NCI-H345 treated with DMSO at 0.1 percent for 48 hours (cell line): Measurements from ENCODE around the gene MSANTD1.

Experiments used
- DNase-seq: peaks from one replicate; lab custom pipeline; 2025; ENCODE audit not compliant: unreplicated experiment; lab: John Stamatoyannopoulos, UW

Gene MSANTD1

DNA sequence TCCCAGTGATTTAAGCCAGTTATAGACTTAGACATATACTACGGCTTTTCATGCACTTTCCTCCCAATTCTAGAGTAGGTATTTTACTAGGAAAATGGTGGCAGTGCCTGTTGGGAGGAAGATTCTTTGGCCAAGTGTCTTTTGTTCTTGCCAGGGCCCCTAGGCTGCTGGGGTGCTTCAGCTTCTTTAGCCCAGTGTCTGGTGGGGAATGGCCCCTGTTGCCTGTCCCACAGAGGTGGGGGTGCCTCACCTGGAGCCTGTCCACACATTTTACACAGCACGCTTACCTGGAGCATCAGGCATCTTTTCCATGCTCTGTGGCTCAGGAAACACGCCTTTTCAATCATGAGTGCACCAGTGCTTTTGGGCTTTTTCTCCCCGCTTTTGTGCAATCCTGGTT, 33.2 kb upstream of the MSANTD1 start:
- DNase-seq, result no peak

DNA sequence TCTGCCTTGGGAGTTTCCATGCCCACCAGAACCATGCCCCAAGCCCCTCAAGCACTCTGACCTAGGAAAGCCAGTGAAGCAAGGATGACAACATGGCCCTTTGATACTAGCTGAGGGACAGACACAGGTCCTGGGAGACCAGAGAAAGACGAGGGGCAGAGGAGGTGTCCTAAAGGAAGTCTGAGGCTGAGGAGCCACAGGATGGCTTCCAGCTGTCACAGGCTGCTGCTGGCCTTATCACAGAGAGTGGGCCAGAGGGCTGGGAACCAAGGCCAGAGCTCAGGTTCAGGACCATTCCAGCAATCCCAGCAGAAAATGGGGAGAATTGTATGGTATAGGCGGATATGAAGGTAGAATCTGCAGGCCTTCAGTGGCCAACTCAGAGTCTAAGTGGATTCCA, 31.7 kb upstream of the MSANTD1 start:
- DNase-seq, result no peak

DNA sequence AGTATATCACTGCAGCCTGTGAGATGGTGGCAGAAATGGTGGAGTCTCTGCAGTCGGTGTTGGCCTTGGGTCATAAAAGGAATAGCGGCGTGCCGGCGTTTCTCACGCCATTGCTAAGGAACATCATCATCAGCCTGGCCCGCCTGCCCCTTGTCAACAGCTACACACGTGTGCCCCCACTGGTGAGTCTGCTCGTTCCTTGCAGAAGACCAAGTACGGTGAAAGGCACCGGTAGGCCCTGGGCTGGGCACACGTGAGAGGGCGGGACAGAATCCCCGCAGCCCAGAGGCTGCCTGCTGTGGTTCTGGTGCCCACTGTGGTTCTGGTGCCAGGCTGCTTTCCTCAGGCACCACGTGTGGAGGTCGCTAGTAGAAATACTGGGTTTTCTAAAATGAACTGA, 31.2 kb upstream of the MSANTD1 start:
- DNase-seq, result no peak

DNA sequence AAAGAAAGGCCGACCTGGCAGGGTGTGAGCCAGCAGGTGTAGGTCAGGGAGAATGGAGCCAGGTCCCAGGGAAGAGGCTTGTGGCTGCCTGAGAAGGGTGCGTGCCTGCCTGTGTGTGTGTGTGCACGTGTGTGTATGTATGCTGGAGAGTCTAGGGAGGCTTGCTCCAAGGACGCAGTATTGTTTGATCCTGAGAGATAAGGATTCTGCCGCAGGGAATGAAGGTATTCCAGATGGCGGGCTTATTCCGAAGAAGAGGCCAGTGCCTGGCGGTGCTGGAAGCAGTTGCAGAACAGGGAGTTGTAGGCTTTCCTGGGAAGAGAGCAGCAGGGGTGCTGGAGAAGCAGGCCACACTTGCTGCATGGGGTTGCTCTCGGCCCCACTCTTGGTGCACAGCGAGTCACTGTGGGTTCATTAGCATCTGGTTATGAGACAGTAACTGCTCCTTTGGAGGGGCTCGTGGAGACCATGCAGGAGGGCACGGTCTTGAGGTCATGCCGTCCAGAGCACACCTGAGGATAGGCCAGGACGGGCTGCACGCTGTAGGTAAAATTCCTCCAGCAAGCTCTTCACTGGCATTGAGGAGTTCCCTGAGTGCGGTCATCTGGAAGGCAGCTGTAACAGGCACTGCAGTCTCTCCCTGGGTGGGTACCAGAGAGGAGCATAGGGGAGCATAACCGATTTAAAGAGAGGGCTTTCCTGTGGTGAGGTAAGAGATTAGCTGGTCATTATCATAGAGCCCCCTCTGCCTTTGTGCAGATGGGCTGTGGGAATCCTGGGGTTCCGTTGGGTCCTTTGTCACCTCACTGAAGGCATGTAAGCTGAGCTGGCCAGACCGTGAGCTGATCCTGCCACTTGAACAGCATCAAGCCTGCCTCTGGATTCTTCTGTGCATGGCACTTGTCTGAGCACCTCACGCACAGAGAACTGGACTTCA, 29.9 kb upstream of the MSANTD1 start:
- no peak for DNase-seq

DNA sequence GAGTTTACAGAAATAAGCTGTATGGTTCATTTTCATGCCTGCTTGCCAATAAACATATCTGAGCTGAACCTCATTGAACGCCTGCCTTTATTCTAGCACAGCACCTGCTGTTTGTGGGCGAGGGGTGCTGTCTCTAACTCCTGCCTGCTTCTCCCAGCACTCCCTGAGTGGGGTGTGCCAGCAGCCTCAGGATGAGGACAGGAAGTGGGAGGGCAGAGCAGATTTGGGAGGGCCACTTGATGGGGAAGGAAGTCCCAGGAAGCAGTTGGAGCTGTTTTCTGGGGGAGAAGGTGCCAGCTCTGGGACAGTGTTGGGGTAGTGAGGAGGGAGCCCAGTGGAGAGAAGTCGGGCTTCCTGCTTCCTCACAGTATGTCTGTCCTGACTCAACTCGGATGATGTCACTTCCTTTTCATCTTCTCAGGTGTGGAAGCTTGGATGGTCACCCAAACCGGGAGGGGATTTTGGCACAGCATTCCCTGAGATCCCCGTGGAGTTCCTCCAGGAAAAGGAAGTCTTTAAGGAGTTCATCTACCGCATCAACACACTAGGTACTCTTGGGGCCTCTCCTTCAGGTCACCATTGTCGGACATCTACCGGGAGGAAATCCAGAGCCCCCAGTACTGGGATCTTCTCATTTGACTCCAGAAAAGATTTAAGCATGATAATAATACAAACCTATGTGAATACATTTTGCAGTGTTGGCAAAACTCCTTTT, 29.0 kb upstream of the MSANTD1 start:
- no peak for DNase-seq

DNA sequence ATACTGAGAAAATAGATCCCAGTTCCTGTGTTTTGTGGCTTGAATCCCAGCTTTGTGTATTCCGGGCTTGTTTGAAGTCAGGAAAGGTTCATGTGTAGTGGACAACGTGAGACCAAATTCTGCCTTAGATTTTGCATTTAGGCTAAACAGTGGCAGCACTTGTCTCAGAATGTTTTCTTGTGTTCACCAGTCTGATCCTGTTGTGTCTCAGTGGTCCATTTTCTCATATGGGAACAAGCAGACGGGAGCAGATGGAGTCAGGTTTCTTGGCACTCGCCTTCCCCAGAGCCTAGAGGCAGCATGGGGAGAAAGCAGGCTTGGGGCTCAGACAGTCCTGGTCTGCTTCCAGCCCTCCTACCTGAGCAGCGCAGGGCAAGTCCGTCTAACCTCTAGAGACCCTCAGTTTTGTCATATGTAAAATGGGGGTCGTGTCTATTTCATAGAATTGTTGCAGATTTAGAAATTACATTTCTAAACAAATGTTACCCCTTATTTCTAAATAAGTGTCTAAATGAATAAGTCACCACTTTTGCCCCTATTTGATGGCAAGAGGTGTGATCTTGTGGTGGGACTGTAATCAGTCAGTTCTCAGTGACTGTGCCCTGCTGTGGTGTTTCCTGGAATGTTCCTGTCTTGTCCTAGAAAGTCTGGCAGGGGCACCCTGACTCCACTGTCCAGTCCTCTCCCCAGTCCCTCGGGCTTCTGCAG, 28.3 kb upstream of the MSANTD1 start:
- no peak for DNase-seq

DNA sequence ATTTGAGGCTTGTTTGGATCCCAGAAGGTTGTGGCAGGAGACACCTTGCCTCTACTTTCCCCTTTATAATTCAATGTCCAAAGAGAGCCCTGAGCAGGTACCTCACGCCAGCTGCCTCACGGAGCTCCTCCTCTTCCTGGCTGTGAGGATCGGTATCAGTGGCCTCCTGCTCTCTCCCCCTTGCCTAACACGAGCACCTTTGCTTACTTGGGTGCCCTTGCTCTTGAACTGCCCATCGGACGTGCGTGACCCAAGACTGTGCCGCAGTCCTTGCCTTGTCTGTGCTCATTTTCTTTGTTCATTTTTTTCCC, 27.8 kb upstream of the MSANTD1 start:
- no peak for DNase-seq

DNA sequence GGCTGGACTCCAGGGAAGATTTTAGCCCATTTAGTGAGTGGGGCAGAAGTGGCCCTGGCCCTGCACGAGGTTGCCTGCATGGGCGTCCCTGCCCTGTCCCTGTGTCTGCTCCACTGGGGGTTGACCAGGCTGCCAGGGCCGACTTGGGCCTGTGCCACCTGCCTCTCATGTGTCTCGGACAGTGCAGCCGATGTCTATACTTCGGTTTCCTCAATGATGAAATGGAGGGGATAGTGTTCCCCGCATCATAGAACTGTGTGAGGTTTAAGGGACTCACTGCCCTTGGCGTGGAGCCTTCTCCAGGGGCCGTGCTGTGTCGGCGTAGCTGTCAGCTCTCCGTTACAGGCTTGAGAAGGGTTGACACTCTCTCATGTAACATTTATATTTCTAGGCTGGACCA, 27.0 kb upstream of the MSANTD1 start:
- no peak for DNase-seq

DNA sequence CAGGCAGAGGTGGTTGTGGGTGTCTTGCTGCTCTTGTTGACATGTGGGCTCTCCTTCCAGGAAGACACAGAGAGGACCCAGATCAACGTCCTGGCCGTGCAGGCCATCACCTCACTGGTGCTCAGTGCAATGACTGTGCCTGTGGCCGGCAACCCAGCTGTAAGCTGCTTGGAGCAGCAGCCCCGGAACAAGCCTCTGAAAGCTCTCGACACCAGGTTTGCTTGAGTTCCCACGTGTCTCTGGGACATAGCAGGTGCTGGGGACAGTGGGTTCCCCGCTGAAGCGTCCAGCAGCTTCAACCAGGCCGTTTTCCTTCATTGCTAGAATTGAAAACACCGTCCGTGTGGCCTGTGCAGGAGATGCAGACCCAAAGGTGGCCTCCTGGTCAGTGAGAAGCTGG, 25.6 kb upstream of the MSANTD1 start:
- DNase-seq, result no peak

DNA sequence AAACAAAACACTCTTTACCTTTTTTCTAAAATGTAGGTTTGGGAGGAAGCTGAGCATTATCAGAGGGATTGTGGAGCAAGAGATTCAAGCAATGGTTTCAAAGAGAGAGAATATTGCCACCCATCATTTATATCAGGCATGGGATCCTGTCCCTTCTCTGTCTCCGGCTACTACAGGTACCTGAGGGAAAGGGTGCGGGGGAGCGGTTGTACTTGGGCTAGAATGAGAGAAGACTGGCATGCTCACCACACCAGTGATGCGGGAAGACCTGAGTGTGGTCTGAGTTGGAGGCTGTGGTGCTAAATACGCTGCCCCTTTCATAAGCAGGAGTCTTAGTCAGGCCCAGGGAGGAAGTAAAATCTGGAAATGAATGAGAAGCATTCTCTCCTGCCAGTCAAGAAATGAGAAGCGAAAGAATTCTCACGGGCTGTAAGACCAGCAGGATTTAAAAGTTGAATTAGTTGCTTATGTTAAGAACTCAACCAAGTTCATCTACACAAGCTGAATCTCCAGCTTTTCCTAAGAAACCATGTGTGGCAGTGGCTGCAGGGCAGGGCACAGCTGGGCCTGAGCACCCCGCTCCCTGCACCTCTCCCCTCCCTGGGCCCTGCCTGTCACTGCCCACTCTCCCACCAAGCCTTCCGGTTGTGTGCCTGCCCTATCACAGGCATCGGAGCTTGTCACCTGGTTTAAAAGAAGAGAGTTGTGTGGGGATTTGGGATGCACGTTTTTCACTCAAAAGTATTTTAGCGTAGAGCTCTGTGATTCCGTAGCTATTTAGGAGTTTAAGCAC, 24.8 kb upstream of the MSANTD1 start:
- no peak for DNase-seq

DNA sequence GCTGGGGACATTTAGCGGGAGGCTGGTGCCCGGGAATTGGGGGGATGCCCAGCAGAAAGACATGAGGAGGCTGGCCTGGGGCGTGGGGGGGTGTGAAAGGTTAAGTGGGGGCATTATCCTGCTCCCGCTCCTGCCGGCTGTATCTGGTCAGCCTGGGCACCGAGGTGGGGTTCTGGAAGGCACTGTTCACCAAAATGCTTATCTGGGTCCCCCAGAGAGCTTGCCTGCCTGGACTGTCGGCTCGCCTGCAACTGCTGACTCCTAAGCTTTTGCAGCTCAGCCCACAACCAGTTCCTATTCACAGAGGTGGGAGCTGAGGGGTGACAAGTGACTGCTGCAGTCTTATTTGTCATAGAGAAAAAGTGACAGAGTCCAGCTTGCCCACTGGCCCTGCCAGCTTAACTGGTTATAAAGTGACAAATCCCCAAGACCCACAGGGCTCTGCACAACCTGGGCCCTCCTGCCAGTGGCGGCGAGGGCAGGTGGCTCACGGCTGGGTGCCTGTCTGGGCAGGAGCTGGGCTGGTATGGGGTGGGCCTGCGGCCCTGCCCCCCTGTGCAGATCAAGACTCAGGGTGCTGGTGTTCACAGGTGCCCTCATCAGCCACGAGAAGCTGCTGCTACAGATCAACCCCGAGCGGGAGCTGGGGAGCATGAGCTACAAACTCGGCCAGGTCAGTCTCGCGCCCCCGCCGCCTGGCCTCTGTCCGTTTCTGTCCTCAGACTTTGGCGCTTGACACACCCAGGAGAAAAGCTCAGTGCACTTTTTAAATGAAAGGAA, 23.7 kb upstream of the MSANTD1 start:
- no peak for DNase-seq

DNA sequence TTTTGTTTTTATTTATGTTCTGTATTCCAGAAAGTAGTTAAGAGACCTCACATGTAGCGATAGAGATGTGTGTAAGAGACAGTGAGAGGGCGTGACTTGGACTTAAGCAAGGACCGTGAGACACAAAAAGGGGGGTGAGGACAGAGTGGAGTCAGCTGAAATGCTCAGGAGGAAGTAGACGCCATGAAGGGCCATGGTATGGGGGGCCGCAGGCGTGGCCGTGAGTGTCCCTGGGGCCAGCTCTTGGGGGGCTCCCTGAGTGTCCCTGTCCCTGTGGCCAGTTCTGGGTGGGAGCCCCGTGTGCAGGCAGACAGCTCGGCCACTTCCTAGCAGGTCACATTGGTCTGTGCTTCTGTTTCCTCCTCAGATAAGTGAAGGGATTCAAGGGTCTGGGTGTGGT, 23.0 kb upstream of the MSANTD1 start:
- DNase-seq, result no peak

DNA sequence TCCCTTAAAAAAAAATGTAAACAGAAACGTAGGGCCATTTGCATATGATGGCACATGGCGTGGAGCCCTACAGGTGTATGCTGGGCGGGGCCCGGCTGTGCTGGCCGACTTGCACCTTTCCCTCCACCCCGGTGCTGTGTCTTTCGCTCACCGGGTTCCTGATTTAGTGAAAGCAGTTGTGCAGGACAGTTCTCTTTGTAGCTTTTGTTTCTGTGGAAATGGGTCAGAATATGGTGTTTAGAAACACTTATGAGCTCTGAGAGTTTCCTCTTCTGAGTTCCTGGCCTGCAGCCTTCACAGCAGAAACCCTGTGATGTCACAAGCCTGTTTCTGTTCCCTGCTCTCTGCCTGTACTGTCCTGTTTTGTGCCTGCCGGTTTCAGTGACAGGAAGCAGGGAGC, 22.5 kb upstream of the MSANTD1 start:
- no peak for DNase-seq

DNA sequence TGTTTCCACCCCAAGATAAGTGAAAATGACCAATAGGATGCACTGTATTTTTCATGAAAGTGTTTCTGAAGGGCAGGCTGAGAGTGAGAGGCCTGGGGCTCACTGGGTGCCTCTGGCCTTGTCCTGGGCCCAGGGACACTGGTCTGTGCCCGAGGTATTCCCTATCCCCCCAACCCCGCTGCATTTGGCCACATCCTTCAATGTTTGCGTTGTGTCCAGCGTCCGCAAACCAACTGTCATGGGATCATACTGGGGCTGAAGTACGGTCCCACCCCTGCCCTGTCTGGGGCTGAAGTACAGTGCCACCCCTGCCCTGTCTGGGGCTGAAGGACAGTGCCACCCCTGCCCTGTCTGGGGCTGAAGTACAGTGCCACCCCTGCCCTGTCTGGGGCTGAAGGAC, 22.0 kb upstream of the MSANTD1 start:
- DNase-seq, result no peak

DNA sequence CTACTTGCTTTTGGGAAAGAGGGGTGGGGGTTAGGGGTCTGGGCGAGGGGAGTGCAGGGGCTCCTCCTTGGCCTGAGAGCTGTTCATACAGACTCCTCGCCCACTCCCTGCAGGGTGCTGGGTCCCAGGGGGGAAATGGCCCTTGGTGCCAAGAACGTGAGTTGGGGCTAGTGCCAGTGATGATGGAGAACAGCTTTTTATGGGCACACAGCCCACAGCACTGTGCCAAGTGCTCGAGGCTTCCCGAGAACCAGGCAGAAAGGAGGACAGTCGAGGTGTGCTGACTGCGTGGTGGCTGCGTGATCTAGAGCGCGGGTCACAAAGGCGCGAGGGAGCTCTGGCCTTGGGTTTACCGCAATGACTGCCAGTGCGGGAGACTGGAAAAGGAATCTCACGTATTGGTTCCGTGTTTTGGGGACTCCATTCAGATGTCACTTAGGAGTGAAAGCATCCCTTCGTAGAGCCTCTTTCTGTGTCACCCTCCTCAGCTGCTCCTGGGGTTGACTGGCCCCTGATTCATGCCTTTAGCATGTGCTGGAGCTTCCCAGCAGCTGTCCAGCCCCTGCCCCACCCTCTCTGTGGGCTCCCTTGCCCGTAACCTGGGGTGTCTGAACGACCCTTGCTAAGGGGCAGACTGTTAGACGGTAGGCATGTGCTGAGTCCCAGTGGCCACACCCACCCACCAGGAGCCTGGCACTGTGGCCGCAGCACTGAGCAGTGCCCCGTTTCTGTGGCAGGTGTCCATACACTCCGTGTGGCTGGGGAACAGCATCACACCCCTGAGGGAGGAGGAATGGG, 20.9 kb upstream of the MSANTD1 start:
- no peak for DNase-seq

DNA sequence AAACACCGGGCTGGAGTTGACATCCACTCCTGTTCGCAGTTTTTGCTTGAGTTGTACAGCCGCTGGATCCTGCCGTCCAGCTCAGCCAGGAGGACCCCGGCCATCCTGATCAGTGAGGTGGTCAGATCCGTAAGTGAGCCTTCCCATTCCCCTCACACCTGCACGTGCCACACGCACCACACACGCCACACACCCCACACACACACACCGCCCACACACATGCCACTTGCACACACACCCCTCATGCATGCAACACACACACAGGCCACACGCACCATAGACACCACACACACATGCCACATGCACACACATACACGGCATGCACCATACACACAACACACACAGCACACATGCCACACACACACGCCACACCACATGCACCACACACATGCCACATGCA, 20.1 kb upstream of the MSANTD1 start:
- DNase-seq, result no peak

DNA sequence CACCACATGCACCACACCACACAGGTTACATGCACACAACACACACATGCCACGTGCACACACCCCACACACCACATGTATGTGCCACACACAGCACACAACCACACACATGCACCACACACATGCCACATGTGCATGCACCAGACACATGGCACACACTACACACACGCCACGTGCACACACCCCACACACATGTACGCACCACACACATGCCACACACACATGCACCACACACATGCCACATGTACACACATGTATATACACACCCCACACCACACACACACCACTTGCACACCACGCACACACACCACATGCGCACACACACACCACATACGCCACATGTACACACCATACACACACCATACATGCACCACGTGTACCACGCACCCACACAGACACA, 19.6 kb upstream of the MSANTD1 start:
- DNase-seq, result no peak

DNA sequence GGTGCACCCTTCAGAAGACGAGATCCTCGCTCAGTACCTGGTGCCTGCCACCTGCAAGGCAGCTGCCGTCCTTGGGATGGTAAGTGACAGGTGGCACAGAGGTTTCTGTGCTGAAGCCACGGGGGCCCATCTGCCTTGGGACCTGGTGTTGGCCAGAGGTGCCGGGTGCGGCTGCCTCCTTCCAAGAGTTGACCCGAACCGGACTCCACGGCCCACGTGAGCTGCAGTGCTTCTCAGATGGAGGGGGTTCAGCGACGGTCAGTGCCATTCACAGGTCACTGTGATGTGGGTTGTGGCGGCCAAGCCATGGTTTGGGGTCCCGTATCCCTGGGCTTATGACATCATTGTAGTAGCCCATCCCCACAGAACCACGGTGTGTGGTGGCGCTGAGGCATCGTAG, 19.0 kb upstream of the MSANTD1 start:
- no peak for DNase-seq

DNA sequence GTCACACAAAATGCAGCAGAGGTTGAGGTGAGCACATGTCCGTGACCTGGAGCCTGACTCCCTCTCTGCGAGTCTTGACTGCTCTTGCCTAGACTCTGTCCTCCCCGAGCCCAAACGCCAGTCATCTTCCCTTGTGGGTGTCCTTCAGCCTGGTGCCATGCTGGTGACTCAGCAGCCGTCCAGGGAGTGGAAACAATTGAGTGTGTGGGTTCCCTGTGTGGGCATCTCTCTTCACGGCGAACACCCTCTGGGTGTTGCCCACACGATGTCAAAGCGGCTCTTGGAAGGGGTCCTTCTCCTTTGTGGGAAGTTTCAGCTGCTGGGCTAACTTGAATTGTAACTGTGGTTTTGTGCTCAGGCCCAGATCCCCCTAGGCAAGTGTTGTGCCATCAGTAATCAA, 17.5 kb upstream of the MSANTD1 start:
- DNase-seq, result no peak

DNA sequence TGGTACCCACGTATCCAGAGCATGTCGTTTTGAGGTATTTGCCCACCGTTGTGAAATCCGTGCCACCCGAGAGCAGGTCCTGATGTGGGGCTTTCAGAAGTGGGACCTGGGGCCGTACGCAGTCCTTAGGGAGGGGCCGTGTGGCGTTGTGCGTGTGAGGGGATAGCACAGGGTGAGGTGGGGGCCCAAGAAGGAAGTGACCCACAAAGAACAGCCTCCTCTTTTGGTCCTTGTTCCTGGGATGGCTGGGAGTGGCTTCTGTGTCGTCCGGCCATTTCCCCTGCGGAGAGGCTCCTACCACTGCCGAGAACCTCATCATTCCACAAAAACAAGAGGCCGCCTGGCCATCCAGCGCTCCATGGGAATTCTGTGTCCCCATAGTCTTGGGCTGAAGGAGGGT, 17.0 kb upstream of the MSANTD1 start:
- DNase-seq, result no peak
